ENCODE data around the gene NXF1.
"Not testable (repeated sequence)": the region's sequence is repeated elsewhere in the genome, so short reads cannot be mapped to it uniquely, and the experiment has no call there.

The NXF1 gene

DNA sequence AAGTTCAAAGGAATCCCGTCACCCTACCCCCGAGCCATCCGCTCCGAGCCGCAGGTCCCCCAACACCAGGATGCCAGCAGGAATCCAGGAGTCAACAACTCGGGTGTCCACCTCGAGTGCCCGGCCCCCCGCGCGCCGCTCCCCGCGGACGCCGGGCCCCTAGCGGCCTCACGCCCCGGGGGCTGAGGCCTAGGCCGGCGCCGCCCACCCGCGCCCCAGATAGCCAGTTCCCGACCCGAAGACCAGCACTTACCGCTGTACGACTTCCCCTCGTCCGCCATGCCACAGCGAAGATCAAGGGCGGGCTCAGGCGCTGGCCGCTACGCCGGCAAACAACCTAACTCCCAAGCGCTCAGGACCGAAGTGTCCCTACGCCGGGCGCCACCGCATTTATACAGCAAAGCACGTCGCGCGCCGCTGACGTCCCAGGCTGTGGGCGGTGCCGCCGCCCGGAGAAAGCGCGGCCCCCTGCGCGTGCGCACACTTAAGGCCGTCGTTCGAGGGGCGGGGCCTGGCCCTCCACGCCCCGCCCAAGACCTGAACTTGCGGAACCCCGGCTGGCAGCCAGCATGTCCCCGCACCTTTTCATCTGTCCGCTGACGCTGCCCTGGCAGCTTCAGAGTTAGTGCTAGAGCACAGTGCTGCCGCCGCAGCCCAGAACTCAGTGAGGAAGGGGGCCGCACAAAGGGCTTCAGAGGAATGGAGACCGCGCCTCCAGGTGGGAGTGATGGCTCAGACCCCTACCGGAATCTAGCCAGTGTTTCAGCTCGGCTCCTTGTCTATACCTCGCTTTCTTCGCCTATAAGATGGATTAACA lies at the start of gene NXF1:
NXF1 (minus strand) TSS at position 365 of the 817 bp plus-strand sequence; CDS start at position 281, 84 bp downstream.
- FAIRE-seq = peak; percentile 84

DNA sequence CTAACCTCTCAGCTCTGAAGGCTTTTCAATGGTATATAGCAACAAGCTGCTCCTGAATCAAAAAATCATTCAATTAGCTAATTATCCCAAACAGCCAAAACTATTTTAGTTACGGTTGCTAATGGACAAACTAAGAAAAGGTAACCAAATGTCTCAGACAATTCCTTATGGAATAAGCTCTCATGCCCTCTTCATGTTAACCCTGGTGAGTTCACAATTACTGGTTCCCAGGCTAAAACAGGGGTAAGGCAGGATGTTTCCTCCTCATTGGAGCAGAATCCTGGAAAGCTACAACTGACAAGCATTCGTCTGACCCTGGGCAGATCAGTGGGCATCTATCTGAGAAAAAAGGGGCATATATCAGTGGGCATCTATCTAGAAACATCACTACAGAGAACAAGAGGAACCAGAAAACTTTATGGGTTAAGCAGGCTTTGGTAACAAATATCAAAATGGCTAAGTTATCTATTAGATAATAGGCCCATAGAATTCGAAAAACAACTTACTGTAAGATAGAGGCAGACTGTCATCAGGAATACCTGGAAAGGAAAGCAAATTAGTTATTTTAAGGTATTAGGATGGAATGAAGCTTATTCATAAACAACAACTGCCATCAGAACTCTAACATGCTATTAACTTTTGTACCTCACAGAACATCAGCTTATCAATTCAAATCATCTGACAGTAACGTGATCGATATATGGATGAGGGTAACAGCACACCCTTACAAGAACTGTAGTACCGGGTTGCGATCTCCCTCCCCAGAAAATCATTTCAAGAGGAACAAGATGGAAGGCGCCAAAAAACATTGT lies 49.0 kb upstream of the NXF1 start:
- no peak for FAIRE-seq

DNA sequence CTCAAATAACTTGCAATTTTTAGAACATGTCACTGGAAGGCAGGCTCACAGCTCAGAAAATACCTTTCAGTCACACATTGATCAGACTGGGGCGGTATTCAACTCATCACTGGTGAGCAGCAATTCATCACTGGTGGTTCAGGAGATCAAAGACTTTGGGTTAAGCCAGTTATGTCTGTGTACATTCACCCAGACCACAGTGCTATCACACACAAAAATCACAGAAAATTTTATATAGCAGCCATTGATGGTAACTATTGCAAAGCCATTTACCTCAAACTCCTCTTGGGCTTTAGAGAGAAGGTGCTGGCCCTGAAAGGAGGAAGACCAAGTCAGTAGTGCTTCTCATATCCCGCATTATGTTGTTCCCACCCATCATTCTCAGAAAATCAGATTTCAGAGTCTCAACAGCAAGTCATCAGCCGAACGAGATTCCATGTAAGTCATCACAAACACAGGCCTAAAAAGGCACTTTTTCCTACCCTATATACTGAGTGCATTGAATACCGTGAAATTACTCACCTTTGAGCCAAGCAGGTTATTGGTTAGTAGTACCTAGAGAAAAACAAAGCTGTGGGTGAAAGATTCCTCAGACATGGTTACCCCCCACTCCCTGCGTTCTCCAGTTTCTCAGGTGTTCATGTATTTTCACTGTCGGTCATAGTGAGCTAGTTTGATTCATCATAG lies 48.2 kb upstream of the NXF1 start:
- FAIRE-seq = no peak

DNA sequence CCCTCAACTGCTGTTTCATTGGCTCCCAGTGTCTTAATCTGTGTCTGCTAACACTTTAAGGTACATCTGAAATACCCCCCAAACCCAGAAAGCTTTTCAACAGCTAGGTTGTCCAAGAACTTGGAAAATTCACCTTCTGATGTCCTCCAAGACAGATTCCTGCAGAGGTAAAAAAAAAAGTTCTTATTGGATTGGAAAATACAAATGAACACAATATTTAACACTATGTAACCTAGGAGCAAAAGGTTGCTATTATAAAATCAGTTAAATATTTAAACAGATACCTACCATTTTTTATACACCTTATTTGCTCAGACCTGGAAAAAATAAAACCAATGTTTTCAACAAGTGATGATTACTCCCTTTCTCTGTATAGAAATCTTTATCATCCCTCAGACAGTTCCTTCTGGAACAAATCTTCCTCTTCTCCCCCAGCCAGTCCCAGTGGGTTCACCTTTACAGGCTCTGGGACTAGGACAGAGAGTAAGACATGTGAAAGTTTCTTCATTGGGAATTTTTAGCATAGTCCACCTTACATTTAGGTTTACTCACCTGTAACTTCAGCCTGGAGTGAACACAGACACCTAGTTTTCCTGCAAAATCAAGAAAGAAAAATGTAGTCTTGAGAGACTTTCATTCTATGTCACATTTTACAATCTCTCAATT lies 47.4 kb upstream of the NXF1 start:
- no peak for FAIRE-seq

GRCh38 chr11:62851807-62852522 lies 46.7 kb upstream of the NXF1 start:
- FAIRE-seq = peak; percentile 94

GRCh38 chr11:62850911-62851806 lies 45.9 kb upstream of the NXF1 start:
- no peak for FAIRE-seq

DNA sequence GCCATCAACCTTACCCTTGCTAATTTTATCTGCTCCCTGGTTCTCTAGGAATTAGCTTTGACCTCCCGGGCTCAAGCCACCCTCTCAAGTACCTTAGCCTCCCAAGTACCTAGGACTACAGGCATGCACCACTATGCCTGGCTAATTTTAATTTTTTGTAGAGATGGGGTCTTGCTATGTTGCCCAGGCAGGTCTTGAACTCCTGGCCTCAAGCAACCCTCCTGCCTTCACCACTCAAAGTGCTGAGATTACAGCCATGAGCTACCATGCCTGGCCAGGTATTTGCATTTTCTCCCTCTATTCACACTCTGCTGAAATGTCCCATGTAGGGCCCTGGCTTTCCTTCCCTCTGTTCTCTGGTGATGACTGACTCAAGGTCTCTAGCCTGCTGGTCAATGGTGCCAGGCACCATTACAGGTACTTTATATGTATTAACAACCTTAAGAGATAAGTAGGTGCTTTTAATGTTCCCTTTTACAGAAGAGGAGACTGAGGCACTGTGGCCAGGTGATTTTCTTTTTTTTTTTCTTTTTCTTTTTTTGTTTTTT lies 42.6 kb upstream of the NXF1 start:
- FAIRE-seq = no peak

GRCh38 chr11:62846177-62846576 lies 40.9 kb upstream of the NXF1 start:
- no peak for FAIRE-seq

DNA sequence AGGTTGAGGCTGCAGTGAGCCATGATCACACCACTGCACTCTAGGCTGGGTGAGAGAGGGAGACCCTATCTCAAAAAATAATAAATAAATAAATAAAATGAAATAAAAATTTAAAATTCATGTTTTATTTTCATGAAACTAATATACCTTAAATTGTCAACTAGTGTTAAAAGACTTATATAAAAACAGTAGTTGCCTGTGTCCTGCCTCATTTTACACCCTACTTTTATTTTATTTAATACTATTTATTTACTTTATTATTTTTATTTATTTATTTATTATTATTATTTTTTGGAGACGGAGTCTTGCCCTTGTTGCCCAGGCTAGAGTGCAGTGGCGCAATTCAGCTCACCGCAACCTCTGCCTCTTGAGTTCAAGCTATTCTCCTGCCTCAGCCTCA lies 38.9 kb upstream of the NXF1 start:
- FAIRE-seq = no peak

DNA sequence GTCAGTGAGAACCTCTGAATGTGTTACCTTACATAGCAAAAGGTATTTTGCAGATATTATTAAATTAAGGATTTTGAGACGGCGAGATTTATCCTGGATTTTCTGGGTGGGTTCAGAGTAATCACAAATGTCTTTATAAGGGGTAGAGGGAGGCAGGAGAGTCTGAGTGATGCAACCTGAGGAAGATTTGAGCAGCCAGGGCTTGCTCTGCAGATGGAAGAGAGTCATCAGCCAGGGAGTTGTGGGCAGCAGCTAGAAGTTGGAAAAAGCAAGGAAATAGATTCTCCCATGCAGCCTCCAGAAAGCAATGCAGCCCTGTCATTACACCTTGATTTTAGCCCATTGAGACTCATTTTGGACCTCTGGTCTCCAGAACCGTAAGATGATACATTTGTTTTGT lies 38.2 kb upstream of the NXF1 start:
- no peak for FAIRE-seq

DNA sequence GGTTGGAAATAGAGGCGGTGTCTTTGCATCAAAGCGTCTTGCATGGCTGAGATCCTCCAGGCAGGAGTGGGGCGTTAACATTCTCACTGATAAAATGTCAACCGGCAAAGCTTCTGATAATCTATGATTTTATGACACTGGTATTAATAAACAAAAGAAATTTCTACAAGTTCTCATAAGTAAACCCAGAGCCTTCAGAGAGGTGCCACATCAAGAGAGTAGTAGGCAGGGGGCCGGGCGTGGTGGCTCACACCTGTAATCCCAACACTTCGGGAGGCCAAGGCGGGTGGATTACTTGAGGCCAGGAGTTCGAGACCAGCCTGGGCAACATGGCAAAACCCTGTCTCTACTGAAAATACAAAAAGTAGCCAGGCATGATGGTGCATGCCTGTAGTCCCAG lies 37.7 kb upstream of the NXF1 start:
- not testable (repeated sequence) for FAIRE-seq

GRCh38 chr11:62842171-62842741 lies 37.0 kb upstream of the NXF1 start:
- FAIRE-seq = no peak

DNA sequence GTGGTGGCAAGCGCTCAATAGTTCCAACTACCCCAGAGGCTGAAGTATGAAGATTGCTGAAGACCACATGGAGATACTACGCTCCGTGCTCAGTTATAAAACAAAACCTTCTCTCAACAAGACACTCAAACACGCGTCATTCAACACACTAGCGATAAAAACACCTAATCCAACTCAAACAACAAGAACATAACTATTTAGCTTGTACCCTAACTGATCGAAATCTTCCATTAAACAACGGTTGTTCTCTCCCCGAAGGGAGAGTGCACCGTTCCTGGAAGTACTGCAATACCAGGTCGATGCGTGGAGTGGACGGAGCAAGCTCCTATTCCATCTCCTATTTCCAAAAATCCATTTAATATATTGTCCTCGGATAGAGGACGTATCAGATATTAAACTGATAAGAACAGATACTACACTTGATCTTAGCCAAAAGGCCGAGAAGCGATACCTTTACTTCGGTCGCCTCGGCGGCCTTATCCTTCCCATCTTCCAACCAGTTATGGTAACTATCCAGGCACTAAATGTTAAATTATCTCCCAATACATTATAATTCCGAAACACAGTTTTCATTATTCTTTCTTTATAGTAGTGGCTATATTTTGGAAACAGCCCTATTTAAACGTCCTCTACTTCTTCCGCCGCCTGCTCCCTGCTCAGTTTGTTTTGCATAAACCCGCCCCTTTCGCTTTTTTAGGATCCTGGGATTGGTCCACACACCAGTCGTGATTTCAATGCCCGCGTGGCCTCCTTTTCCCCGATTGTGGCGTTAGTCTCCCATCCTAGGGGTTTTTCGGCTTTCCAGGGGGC lies 36.3 kb upstream of the NXF1 start:
- peak; percentile 99 for FAIRE-seq

- not testable (repeated sequence) for FAIRE-seq
Measured at GRCh38 chr11:62840721-62841360, 35.6 kb upstream of the NXF1 start.

DNA sequence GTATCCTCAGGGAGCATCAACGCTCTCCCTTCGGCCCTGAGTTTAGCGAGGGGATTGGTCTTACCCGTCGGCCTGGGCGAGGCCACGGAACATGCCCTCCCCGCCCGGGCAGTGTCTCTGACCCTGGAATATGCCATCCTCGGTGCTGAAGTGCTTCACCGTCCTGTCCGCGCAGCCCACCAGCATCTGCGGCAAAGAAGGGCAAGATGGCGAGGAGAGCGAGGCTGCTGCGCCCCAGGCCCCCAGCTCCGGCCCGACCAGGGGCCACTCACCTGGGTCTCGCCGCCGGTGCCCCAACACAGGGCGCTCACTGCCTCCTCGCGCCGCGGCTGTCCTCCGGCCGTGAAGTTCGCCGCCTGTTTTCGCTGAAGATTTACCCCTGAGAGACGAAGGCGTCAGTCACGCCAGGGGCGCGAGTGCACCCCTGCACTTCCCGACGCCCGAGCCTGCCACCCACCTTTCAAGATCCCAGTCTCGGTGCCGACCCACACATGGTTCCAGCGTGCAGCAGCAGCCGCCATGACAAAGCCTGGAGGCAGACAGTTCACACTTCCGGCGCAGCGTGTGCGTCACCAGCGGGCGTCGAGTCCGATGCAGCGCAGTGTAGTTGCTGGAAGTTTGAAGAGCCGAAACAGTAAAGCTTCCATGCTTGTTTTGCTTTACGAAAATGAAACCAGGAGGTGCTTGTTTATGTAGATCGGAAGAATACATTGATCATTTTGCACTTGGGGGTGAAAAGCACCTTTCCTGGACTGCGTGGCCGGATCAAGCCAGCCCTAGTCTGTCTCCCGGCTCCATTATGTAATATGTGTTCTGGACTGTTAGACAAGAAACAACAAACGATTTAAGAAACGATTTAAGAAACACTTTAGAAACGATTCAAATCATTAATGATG lies 34.1 kb upstream of the NXF1 start, which contains the start of gene WDR74:
WDR74 (minus strand) TSS at position 541 of the 896 bp plus-strand sequence; CDS start at position 521, 20 bp downstream.
- peak; percentile 50 for FAIRE-seq

GRCh38 chr11:62835336-62835735 lies 30.1 kb upstream of the NXF1 start:
- FAIRE-seq = no peak

- FAIRE-seq = no peak
Measured at GRCh38 chr11:62832336-62833234, 27.3 kb upstream of the NXF1 start, which contains the start of gene TEX54. Gene TEX54, minus strand, starts transcription at chr11:62832841.

Data from G401.6 (cell line).